DMS 273 treated with DMSO at 0.1 percent for 48 hours (cell line): ENCODE data around the gene PLEKHG1.
A peak's percentile ranks its signal among the peaks of the same experiment; 100 is the strongest.

Experiments used
- DNase-seq: peaks from one replicate; lab custom pipeline; 2025; lab: John Stamatoyannopoulos, UW

The PLEKHG1 gene

DNA sequence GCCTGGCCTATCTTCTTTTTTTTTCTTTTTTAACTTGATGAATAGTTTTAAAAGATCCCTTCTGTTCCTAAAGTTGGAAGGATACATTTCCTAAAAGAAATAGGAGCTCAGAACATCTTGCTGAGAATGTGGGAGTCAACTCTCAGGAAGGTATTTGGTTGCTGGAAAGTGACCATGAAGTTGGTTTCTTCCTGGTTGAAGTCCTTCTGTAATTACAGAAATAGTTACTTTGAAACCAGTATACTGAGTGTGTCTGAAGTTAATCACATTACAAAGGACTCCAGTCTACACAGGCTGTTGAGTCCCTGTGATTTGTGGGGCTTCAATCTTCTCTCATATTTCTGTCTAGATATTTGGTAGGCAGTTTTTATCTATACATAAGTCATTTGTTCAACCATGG is 9.8 kb upstream of the PLEKHG1 start:
- DNase-seq = no peak

DNA sequence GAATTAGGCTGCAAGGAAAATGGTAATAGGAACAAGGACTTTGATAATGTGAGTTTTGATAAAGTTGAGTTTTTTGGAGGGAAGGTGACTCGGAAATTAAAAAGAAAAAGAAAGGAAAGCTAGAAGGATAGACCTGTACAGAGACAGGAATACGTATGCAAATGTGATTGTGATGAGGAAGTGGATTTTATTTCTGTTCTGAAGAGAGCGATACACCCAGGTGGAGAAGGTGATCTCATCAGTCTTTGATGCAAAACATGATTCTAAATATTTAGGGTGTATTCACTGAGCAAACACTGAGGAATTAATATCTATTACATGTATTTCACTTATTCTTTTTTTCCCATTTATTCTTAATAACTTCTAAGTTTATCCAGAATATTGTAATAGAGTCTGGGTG is 9.2 kb upstream of the PLEKHG1 start:
- no peak for DNase-seq

DNA sequence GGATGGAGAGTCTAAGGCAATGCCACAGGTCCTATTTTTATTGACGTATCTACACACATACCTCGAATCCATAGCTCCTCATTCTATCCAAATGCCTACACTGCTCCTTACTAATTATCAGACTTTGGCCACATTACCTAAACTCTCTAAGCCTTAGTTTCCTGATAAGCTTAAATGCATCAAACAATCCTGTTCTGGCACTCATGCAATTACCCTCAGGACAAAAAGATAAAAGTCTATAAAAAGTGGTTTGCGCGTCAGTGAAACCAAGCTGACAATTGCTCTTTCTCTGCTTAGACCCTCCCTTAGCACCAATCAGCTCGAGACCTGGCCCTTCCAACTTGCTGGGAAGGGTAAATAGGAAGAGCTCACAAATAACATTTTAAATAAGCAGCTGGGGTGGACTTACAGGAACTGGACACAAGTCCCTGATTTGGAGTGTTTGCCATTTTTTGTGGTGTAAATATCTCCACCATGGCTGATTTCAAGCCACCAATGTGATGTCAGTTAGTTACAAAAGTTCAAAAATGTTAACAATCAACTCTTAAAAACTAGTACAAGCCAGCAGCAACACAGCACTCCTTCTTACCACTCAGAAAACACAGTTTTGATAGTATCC is 7.2 kb upstream of the PLEKHG1 start:
- no peak for DNase-seq

DNA sequence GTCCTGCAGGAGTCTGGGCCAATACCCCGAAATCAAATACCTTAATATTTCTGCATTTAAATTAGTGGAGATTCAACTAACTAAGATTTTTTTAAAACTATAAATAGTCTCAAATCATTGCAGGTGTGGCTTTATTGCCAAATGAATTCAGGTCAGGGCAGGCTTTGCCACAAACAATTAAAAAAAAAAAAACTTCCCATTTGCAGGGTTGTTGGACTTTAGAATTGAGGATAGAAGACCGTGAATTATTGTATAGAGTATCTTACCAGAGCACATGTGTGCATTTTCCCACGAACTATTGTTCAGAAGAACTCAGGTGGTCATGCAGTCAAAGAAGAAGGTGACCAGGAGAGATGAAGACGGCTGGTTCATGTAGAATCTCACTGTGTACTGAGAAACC is 6.6 kb upstream of the PLEKHG1 start:
- DNase-seq = no peak

DNA sequence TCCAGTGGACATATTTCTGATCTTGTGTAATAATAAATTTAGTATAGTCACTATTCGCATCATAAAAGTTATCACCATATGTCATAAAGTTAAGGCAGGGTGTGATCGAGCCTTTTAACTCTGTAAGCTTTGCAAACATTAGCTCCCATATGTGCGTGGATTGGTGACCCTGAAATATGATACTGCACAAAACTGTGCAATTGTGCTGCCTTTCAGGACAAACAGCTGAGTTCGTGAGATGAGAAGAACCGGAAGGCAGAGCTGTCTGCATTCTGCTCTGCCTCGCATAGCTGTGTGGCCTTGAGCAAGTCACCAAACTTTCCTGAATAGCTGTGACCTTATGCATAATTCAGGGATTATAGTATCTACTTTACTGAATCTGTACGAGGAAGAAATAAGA is 3.2 kb upstream of the PLEKHG1 start:
- DNase-seq = no peak

DNA sequence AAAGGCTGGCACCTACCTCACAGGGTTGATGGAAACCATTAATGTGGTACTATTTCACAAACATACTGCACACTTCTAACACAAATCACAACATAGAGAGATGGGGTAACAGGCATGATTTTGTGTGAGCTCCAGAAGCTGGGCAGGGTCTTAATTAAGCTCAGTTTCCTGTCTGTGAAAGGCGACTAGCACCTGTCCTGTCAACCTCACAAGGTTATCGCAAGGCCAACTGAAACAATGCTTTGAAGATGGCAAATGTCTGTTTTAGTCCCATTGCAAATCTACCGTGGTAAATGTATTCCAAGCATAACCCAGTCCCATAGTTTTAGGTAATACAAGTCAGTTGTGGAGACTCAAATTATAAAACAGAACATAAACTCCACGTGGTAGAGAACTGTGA is 1.3 kb upstream of the PLEKHG1 start:
- no peak for DNase-seq

DNA sequence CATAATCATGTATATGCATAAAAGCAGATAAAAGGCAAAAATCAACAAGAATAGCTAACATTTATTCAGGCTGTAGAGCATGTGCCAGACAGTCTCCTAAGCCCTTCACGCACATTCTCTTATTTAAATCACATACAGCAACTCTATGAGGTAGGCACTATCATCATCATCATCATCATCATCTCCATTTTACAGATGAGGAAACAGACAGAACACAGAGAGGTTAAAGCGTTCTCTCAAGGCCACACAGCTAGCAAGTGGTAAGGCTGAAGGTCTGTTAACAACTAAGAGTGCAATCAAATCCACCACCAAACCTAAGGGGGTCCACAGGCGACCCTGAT is 857 bp upstream of the PLEKHG1 start:
- DNase-seq = no peak

DNA sequence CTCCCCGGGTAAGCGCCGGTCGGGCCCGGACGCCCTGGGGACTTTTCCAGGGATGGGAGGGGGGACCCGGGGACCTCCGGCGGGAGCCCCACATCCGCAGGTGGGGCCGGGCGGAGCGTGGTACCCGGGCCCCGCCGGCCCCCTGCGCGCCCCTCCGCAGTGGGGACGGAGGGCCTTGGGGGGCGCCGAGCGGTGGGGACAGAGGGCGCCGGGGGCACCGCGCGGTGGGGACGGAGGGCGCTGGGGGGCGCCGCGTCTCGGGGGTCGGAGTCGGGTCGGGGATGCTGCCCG is 270 bp downstream of the PLEKHG1 start:
- no peak for DNase-seq

DNA sequence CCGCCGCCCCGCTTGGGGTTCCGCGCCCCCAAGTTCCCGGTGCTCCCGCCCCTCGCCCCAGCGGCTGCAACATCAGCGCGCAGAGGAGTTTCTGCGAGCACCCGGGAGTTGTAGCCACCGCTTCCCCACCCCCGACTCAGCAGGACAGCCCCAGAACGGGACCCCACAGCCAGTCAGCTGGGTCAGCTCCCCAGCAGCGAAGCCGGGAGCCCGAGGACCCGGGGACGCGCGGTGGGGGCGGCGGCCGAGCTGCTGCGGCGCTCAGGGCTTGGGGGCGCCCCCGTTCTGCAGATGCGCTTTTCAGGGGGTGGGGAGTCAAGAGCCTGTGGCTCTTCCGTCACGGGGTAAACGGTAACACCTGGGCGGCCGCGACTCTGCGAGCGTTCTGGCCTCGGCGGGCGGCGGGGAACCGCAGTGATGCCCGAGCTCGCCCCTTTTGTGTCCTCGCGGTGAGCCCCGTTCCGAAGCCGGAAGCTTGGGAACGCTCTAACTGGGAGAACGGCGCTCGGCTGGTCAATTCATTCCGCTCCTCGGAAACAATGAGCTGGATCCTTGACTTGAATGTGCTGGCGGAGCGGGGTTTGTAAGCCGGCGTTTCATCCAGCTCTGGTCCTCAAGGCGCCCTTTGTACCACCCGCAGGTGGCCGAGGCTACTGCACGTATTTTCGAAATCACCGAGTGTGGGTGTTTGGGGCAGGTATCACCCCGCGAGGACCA is 774 bp downstream of the PLEKHG1 start:
- peak; percentile 26 for DNase-seq

DNA sequence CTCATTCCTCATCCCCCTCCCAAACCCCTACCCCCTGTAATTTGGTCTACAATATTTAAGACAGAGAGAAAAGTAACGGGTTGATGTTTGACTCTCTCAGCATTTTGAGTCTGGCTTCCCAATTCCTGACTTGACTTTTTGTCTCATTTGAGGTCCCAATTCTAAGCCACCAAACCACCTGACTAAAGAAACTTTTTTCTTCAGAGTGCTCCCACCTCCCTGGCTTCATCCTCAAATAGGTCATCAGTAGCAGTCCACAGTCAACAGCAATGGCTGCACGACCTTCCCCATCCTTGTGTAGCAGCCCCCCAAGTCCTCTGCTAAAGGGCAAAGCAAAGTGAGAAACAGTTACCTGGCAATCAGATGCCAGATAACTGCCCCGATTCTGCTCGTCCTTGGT is 1.8 kb downstream of the PLEKHG1 start:
- no peak for DNase-seq

DNA sequence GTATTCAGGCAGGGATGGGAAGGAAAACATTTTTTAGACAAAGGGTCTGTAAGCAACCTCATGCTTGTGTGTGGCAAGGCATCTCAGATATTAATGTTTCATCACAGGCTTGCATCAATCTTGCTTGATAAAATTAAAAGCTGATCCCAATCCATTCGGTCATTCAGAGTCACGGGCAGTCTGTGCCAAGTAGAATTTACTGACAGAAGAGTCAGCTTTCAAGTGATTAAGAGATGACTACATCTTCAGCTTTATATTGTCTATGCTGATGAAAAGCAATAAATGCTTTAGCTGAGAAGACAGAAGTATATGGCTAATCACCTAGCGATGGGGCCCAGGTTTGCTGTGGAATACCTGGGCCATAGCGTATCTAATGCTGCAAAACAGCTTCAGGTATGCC is 3.5 kb downstream of the PLEKHG1 start:
- DNase-seq = no peak

DNA sequence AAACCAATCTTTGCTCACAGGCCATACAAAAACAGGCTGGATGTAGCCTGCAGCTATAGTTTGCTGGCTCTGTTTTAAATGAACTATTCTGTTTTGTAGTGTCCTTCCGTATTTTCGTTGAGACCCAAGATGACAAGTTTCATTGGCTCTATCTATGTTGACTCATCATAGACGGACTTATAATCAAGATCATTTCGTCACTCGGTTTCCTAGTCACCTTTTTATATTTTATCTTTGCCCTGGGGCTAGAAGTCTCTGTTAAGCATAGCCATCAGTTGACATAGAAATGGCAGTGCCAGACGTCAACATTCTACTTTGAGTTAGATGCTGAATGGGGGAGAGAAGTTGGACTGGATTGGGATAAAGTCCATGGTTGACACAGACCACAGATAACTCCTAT is 4.8 kb downstream of the PLEKHG1 start:
- DNase-seq = no peak

DNA sequence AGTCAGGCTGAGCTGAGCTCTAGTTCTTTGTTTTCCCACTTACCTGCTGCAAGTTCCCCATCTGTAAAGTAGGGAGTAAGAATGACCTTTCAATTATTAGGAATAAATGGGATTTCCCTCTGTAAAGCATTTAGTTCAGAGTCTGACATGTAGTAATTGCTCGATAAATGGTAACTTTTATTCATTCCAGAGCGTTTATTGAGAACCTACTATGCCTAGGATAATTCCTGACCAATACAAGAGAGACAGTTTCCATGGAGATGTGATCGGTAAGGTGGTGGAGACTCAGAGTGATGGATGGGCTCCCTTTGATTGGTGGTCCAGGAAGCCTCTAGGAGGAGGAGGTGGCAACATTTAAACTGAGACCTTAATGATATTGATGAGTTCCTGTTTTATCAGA is 5.6 kb downstream of the PLEKHG1 start:
- DNase-seq = no peak

DNA sequence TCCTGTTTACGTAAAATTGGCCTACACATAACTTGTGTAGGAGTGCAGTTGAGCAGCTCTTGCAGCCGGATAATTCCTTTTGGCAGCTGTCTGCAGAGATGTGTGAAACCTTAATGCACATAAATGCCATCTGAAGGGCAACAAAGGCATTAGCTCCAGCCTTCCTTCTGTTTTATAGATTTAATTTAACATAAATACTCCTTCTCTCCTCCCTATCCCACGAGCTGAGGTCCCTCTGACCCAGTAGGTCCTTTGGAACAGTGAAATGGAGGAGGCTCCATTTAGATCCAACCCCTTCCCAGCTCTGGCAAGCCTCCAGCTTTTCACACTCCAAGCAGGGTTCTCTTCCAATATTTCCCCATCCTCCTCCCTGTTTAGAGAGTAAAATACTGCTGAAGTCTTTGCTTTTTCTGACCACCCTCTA is 6.5 kb downstream of the PLEKHG1 start:
- DNase-seq = no peak

DNA sequence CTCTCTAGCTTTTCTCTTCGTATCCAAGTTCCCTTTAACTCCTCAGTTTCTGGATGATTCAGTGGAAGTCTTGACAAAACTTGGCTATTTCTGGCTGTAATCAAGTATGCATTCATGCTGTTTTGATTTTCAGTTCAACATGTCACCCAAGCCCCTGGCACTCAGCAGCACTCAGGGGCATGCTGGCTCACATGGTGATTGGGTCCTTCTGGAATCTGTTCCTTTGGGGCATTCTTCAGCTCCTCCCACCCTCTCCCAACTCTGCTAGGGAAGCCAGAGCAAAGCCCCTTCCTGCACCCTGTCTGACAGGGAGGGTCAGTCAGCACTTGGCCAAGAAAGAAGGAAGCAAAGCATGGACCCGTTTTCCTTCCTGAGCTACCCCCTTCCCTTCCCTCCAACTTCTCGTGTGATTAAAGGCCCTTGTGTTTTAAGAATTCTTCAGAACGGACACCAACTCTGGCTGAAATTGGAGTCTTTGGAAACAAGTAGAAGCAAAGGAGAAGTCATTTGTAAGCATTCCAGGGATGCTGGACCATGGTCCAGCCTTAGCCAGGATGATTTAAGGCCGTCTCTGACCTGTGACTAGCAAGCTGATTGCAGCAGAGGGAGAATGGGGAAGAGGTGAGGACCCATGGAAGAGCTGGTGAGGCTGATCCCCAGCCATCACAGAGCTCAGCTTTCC is 7.1 kb downstream of the PLEKHG1 start:
- DNase-seq = no peak

DNA sequence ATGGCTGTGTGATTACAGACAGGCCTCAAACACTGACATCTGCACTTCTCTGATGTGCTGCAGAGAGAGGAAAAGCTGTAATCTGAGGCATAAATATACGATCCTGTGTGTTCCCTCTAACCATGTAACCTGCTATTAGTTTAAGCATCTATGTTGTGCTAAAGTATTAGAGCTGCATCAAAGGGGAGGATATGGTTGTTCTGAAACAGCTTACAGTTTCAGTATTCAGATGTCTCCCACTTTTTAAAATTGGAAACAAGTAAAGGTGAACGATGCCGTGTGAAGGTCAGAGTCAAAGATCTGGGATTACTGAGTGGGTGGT is 7.6 kb downstream of the PLEKHG1 start:
- DNase-seq = no peak

DNA sequence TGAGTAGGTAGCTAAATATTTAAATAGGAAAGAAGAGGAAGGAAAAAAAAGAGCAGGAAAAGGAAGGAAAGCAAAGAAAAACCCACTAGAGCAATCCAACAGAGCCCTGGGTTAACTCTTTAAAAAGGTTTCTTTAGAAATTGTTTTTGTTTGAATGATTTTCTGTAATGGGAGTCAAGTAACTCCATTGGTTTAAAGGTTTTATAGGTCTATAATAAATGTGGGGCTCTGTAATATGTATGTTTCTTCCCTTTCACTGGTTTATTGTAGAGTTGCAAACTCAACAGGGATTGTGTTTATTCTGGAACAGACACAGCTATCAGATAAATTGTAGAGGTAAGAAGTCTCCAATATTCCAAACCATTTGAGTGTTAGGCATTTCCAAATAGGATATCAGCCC is 10.9 kb downstream of the PLEKHG1 start:
- DNase-seq = no peak

DNA sequence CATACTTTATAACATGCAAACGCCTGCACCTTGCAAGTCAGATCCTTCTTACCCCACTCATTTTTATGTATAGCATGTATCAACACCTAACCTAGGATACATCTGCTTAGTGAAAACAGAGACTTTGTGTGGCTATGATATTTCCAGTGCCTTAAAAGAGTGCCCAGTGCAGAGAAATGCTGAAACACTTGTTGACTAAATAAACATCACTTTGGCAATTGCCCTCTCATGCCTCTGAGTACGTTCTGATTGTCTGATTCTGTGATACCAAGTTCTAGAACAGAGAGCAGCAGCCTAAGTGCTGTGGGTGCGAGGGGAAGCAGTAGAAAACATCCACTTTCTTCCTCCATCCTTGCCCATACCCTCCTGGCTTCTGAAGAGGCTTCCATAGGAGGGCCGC is 13.6 kb downstream of the PLEKHG1 start:
- DNase-seq = no peak

DNA sequence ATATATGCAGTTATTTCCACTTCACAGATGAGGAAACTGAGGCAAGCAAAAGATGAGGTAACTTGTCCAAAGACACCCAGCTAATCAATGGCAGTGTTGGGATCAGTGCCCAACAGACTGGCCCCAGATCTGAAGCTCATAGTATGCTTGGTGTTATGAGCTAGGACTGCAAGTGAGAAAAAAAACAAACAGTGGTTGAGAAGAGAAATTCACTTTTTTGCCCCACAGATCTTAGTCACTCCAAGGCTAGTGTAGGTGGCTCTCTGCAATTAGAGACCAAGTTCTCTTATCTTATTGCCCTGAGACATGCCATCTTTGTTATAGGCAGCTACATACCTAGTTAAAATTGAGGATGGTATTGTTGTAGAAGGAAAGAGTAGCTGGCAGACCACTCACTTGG is 16.3 kb downstream of the PLEKHG1 start:
- DNase-seq = no peak

DNA sequence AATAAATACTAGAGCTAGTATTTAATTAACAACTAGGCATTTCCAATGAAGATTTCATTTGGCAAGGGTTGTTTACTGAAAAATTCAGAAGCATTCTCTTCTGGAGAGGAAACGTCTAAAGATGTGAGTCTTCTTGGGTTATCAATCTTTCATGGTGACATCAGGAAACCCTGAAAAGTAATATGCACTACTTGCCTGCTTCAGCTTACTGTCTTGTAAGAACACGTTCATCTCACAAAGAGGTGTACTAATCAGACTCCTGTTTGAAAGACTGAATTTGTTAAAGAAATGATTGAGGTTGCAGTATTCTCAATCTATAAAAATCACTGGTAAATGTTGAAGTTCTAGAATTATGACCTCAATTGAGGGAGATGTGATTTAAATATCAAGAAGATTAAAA is 16.9 kb downstream of the PLEKHG1 start:
- no peak for DNase-seq

DNA sequence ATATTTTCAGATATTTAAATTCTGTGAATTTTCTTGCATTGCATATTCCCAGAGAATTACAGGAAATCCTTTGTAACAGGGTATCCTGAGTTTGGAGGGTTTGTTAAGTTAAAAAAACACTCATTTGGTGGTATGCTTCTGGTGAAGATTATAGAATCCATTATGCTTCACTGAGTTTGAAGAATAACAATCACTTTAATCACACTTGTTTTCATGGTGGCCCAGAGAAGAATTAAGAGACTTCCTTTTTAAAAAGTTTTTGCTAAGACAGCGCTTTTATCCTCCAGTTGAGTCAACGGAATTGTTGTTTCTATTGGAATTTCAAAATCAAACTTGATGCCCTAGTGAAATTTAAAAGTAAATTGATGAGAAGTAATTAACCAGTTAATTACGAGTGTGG is 17.4 kb downstream of the PLEKHG1 start:
- DNase-seq = no peak

DNA sequence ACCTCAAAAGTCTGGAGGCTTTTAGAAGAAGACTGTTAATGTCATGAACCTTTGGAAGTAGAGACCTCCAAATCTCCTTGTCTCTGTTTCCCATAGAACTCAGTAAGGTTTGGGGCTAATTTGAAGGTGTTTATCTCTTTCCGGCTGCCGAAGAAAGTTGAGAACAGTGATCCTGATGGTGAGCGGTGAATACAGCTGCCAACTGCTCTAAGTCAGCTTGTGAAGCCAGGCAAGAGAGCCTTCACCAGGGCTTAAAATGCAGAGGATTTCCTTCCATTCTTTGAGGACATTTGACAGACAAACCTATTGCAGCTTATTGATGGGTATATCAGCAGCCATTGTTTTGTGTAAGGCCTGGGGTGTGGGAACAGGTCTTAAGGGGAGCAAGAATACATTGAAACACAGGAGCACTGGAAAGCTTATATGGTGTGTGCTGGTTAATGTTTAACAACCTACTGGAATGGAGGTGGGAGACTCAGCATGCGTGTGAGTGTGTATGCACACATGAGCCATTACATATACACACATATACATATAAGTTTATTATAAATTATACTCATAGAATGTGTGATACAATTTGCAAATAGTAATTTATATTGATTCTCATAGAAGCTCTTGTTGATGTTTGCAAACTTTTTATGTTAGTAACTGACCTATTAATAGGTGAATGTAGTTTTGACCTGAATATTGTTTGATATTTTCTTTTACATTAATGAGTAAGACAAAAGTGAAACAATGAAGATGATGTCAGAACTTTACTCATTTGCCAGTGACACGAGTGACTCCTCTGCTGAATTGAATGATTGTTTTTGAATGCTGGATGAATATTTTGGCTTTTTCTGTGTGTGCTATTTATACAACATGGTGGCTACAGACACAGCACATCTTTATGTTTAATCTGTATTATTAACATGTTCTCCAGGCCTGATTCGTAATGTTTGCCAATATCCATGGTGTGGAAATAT is 18.1 kb downstream of the PLEKHG1 start:
- no peak for DNase-seq

DNA sequence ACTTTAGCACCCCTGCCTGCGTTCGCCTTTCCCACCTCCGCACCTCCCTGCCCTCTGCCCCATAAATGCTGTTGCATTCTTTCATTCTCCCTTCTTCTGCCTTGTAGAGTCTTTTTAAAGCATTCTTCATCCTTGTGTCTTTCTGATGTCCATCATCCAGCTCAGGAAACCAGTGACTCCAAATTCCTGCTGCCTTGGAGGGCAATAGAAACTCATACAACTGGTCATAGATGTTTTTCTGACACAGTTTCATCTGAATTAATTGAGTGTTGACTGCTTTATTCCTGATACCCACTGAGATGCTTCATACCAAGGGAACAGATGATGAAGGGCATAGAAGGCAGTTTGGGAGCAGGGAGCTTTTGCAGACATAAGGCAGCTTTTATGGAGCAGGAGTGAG is 19.6 kb downstream of the PLEKHG1 start:
- no peak for DNase-seq
